ENCODE measurements around the gene SRF.

Gene SRF

GRCh38 chr6:43216200-43216599 lies 45.1 kb downstream of the SRF start:
- no peak for DNase-seq (ENCODE audit: low read depth)

- DNase-seq (ENCODE audit: low read depth) = no peak
Measured at GRCh38 chr6:43217351-43217750, 46.3 kb downstream of the SRF start.

- DNase-seq (ENCODE audit: low read depth) = no peak
Measured at GRCh38 chr6:43219119-43219518, 48.0 kb downstream of the SRF start.

GRCh38 chr6:43219814-43220213 lies 48.7 kb downstream of the SRF start:
- DNase-seq (ENCODE audit: low read depth) = no peak

- DNase-seq (ENCODE audit: low read depth) = no peak
Measured at GRCh38 chr6:43220439-43220951, 49.4 kb downstream of the SRF start.

- no peak for DNase-seq (ENCODE audit: low read depth)
Measured at GRCh38 chr6:43221046-43221972, 50.2 kb downstream of the SRF start.

- no peak for DNase-seq (ENCODE audit: low read depth)
Measured at GRCh38 chr6:43222418-43223059, 51.5 kb downstream of the SRF start.

- no peak for DNase-seq (ENCODE audit: low read depth)
Measured at GRCh38 chr6:43223175-43223574, 52.1 kb downstream of the SRF start.

GRCh38 chr6:43226192-43226851 lies 55.3 kb downstream of the SRF start:
- DNase-seq (ENCODE audit: low read depth) = no peak

- peak; percentile 44 for DNase-seq (ENCODE audit: low read depth)
Measured at GRCh38 chr6:43228951-43229802, 58.1 kb downstream of the SRF start, which contains the start of gene DNPH1. TSS of gene DNPH1 (minus strand) at chr6:43229481. CDS start at chr6:43229456, 25 bp downstream.

- DNase-seq (ENCODE audit: low read depth) = no peak
Measured at GRCh38 chr6:43229803-43230620, 58.9 kb downstream of the SRF start.

GRCh38 chr6:43231053-43231452 lies 60.0 kb downstream of the SRF start:
- no peak for DNase-seq (ENCODE audit: low read depth)
